ENCODE measurements around the gene CD200R1L. TPM values are rescaled to one million over a fixed set of nuclear protein-coding genes. Genes with fewer than 3 reads are reported as not detected.

The CD200R1L gene, protein sequence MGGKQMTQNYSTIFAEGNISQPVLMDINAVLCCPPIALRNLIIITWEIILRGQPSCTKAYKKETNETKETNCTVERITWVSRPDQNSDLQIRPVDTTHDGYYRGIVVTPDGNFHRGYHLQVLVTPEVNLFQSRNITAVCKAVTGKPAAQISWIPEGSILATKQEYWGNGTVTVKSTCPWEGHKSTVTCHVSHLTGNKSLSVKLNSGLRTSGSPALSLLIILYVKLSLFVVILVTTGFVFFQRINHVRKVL
- not detected for total RNA-seq

DNA sequence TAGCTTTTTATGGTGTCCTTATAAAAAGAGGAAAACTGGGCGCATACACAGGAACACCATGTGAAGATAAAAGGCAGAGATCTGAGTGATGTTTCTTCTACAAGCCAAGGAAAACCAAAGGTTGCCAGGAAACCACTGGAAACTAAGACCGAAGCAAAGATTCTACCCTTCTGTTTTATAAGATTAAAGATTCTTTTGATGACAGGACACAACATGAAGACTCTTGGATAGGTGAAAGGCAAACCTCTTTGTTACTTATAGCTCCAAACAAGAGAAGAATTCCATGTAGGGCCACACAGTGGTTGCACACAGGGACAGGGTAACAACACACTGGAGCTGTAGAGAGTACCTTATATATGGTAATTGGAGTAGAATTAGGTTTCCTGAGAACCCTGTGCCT is at the start of gene CD200R1L:
Gene CD200R1L (minus strand): TSS at position 101 of the 400 bp plus-strand sequence. CDS start 17,497 bp downstream, outside the sequence.

Other genes starting within 250 kb of the CD200R1L start
- 10.4 TPM for gene CCDC80, start 205.7 kb downstream of the CD200R1L start, total RNA-seq
- 0.69 TPM for gene CD200R1, start 128.2 kb upstream of the CD200R1L start, total RNA-seq
- 27.0 TPM for gene GTPBP8, start 144.1 kb upstream of the CD200R1L start, total RNA-seq